ENCODE measurements around the gene MOG. TPM values are rescaled to one million over a fixed set of nuclear protein-coding genes. Genes with fewer than 3 reads are reported as not detected.

The MOG gene
- total and polyA plus RNA-seq, 11 donors = 0.19 to 7.4 (median 2.7) TPM

DNA sequence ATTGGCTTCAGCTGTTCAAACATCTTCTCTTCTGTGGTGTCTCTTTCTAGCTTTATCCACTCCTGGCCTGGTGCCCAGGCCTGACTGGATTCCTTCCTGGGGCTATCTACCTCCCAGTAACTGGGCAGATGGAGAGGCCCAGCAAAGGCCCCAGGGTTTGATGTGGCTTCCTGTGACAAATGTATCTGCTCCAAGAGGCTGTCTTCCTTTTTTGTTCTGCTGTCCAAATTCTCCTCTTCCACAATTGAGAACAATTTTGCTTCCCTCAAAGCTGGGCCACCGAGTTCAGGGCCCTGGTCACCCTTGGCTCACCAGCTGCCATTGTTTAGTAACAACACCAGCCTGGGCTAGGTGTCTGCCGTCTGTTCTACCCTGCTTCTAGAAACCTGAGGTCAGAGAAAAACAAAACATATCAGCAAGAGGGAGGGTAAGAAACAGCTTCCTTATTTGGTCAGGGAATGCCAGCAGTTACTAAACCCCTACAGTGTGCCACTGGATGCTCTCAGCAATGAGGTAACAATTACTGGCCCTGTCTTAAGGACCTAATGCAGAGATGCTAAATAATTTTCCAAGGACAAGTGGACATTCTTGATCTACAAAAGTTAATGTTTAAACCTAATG is 20.2 kb downstream of the MOG start:
- H3K27ac ChIP-seq = peak overlapping the region in 1 of 12 donors; percentile 13
- no peak for TF ChIP-seq POLR2A (IDR thresholded peaks at IDR 0.05)
- TF ChIP-seq, protein P1, sequence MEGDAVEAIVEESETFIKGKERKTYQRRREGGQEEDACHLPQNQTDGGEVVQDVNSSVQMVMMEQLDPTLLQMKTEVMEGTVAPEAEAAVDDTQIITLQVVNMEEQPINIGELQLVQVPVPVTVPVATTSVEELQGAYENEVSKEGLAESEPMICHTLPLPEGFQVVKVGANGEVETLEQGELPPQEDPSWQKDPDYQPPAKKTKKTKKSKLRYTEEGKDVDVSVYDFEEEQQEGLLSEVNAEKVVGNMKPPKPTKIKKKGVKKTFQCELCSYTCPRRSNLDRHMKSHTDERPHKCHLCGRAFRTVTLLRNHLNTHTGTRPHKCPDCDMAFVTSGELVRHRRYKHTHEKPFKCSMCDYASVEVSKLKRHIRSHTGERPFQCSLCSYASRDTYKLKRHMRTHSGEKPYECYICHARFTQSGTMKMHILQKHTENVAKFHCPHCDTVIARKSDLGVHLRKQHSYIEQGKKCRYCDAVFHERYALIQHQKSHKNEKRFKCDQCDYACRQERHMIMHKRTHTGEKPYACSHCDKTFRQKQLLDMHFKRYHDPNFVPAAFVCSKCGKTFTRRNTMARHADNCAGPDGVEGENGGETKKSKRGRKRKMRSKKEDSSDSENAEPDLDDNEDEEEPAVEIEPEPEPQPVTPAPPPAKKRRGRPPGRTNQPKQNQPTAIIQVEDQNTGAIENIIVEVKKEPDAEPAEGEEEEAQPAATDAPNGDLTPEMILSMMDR (IDR thresholded peaks at IDR 0.05) = no peak
- H3K9me3 ChIP-seq = no peaks in the 10 kb centered on the region
- WGBS, 4 donors = 10 to 47% (median 39%) methylated on average over 2 of the region's 2 CpGs
- H3K36me3 ChIP-seq = no peaks in the 10 kb centered on the region
- H3K27me3 ChIP-seq = peaks cover 0 to 8% (median 0%) of the 10 kb centered on the region in 9 donors
- peak in 1 of 5 donors; percentile 38 for DNase-seq
- peak in 3 of 4 donors; percentile 7 to 73 (median 26) for ATAC-seq
- H3K4me3 ChIP-seq = no peak overlapping the region
- H3K4me1 ChIP-seq = peaks cover 0 to 7% (median 0%) of the 10 kb centered on the region in 12 donors
- intact Hi-C loops (cut with DNase I) = no loop called here

DNA sequence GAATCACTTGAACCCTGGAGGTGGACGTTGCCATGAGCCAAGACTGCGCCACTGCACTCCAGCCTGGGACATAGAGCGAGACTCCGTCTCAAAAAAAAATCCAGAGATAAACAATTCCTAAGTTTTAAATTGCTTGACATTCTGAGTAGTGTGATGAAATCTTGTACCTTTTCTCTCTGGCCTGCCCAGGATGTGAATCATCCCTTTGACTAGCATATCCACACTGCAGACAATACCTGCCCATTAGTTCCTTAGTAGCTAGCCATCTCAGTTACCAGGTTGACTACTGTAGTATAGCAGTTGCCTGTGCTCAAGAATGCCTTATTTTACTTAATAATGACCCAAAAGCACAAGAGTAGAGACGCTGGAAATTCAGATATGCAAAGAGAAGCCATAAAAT is 21.2 kb downstream of the MOG start:
- Histone ChIP-seq H3K9me3 (no peaks in the 10 kb centered on the region), H3K27ac (no peak overlapping the region), H3K36me3 (no peaks in the 10 kb centered on the region), H3K27me3 (peaks cover 0 to 8% (median 0%) of the 10 kb centered on the region in 9 donors), H3K4me3 (no peak overlapping the region), H3K4me1 (peaks cover 0 to 7% (median 0%) of the 10 kb centered on the region in 12 donors)
- DNase-seq = no peak
- TF ChIP-seq, protein P1 (IDR thresholded peaks at IDR 0.05) = no peak
- TF ChIP-seq POLR2A (IDR thresholded peaks at IDR 0.05) = no peak
- intact Hi-C loops (cut with DNase I) = no loop called here
- WGBS, 4 donors = 81 to 92% (median 90%) methylated on average over 5 of the region's 5 CpGs
- ATAC-seq = no peak

DNA sequence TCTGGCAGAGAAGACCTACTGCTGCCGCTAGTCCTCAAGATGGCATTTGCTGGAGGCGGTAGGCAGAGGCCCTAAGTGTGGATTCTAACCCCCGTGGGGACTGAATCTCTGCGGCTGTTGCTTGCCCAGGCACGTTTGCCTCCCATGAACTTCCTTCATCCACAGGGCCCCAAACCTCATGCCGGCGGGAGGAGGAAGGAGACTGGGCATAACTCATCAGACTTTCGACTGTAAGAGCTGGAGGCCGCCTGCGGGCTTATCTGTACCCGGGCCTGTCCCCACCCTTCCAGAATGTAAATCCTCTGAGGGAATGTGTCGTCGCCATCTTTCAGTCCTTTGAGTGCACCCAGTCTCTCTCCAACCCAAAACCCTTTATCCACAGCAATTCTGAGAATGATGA is 23.1 kb downstream of the MOG start:
- Histone ChIP-seq H3K4me3 (peak overlapping the region in 2 of 12 donors; percentile 44 to 46), H3K9me3 (no peaks in the 10 kb centered on the region), H3K4me1 (peaks cover 0 to 7% (median 0%) of the 10 kb centered on the region in 12 donors), H3K36me3 (no peaks in the 10 kb centered on the region), H3K27ac (peak overlapping the region in 2 of 12 donors; percentile 11 to 26), H3K27me3 (peaks cover 0 to 8% (median 0%) of the 10 kb centered on the region in 9 donors)
- DNase-seq (no peak), ATAC-seq (peak in 1 of 4 donors; percentile 27)
- TF ChIP-seq POLR2A (IDR thresholded peaks at IDR 0.05) = no peak
- TF ChIP-seq, protein P1 (IDR thresholded peaks at IDR 0.05) = no peak
- intact Hi-C loops (cut with DNase I) = no loop called here
- WGBS, 4 donors = 67 to 75% (median 69%) methylated on average over 13 of the region's 13 CpGs

DNA sequence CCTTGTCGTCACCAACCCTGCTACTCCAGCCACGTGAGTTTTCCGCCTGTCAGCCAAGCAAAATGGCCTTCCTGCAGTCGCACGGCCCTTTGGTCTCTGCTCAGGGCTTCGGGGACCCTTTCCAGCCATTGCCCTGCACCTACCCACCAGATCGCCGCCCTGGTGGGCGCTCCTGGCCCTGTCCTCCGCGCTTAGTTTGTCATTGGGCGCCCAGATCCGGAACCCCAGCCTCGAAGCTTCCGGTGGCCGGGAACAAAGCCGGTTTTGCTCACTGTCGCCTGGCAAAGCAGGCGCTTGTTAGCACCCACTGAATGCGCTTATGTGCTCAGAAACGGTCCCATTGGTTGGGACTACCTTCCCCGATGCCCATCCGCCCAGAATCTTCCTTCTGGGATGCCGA is 23.5 kb downstream of the MOG start:
- no peaks in the 10 kb centered on the region for H3K36me3 ChIP-seq
- DNase-seq = no peak
- peaks cover 0 to 8% (median 0%) of the 10 kb centered on the region in 9 donors for H3K27me3 ChIP-seq
- no peaks in the 10 kb centered on the region for H3K9me3 ChIP-seq
- H3K4me1 ChIP-seq = peaks cover 0 to 7% (median 0%) of the 10 kb centered on the region in 12 donors
- intact Hi-C loops (cut with DNase I) = no loop called here
- WGBS, 4 donors = 75 to 92% (median 89%) methylated on average over 24 of the region's 24 CpGs
- peak in 1 of 4 donors; percentile 28 for ATAC-seq
- no peak for TF ChIP-seq POLR2A (IDR thresholded peaks at IDR 0.05)
- TF ChIP-seq, protein P1 (IDR thresholded peaks at IDR 0.05) = no peak
- H3K4me3 ChIP-seq = peak overlapping the region in 4 of 12 donors; percentile 37 to 51 (median 45)
- peak overlapping the region in 2 of 12 donors; percentile 11 to 26 for H3K27ac ChIP-seq
